ENCODE measurements around the gene ACSL5.

Gene ACSL5, protein sequence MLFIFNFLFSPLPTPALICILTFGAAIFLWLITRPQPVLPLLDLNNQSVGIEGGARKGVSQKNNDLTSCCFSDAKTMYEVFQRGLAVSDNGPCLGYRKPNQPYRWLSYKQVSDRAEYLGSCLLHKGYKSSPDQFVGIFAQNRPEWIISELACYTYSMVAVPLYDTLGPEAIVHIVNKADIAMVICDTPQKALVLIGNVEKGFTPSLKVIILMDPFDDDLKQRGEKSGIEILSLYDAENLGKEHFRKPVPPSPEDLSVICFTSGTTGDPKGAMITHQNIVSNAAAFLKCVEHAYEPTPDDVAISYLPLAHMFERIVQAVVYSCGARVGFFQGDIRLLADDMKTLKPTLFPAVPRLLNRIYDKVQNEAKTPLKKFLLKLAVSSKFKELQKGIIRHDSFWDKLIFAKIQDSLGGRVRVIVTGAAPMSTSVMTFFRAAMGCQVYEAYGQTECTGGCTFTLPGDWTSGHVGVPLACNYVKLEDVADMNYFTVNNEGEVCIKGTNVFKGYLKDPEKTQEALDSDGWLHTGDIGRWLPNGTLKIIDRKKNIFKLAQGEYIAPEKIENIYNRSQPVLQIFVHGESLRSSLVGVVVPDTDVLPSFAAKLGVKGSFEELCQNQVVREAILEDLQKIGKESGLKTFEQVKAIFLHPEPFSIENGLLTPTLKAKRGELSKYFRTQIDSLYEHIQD

DNA sequence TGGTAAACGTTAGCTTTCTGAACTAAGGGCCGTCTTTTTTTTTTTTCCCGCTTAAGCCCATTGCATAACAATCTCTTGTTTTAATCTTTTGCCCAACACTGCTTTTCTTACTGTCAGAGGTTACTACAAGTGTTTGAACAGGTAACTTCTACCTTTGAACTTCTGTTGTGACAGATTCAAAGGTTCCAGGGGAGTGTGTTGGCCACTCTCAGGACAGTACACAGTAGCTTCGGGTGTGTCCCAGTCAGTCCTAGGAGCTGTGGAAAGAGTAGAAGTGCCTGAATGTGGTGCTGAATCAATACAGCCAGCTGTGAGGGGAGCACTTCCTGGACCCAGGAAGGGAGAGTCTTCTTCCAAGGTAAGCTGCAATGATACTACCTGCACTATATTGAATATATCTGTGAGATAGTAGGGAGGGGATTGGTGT is at the start of gene ACSL5:
TSS of gene ACSL5 (plus strand) at position 205 of the 427 bp plus-strand sequence. CDS start 20,831 bp downstream, outside the sequence.
- DNase-seq = peak; percentile 50

DNA sequence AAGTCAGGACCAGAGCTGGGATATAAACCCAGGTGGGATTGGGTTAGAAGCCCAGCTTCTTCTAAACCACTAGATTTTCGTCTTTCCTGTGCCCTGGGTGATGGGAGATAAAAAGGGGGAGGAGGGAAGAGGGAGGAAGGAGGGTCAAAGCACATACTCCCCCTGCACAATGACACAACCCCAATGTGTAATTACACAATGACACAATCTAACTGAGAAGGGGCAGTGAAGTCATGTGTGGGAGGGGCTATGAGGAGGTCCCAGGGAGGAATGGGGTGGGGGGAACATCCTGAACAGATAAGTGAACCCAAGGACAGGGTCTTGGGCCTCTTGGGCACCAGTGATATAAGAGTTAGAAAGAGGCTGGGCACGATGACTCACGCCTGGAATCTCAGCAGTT is 46.2 kb upstream of the ACSL5 start:
- no peak for DNase-seq

DNA sequence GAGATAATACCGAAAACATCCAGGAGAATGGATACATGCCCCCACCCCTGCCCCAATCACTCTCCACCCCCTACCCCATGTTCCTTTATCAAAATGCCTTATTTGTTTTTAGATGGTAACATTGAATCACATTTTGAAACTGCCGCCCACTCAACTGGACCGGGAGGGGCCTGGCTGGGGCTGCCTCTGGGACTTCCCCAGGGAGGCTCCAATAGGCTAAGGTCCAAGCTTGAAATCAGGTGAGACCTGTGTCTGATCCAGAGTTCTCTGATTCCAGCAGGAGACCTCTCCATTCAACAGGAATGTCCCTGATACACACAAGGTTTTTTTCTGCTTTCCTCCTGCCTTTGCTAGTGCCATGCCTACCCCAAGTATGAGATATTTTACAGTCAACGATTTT is 43.8 kb upstream of the ACSL5 start:
- no peak for DNase-seq

DNA sequence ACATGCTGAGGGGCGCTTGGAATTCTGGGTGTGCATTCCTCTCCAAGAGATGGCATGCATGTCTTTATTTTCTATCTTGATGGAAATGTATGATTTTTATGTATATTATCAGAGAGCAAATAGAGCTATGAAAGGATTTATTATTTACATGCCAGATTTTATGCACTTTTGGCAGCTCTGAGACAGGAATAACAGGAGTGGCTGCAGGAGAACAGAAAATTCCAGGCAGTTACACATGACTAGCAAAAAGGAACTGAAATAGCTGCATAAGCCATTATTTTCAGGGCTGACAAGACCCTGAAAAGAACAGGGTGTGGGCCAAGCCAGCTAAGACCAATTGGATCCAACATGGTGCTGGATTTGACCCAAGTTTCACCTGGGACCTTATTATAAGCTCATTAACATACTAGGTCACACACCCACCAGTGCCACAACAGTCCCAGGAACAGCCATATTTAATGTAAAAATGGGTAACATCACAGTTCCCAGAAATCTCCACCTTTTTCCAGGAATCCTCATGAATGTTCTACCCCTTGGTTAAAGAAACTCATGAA is 43.2 kb upstream of the ACSL5 start:
- no peak for DNase-seq

DNA sequence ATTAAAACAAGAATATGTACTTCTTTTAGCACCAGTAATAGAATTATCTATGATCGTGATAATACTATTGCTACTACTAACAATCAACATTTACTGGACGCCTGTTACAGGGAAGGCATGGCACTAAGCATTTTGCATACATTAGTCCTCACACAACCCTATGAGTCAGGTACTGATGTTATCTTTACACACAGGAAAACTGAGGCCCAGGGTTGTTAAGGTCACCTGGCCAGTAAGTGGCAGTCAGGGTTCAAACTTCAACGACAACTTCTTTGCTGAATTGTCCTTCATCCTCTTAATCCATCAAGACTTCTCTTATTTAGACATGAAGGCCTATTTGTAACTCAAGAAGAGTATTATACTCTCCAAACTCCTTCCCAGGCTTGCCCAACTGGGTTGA is 41.9 kb upstream of the ACSL5 start:
- no peak for DNase-seq

DNA sequence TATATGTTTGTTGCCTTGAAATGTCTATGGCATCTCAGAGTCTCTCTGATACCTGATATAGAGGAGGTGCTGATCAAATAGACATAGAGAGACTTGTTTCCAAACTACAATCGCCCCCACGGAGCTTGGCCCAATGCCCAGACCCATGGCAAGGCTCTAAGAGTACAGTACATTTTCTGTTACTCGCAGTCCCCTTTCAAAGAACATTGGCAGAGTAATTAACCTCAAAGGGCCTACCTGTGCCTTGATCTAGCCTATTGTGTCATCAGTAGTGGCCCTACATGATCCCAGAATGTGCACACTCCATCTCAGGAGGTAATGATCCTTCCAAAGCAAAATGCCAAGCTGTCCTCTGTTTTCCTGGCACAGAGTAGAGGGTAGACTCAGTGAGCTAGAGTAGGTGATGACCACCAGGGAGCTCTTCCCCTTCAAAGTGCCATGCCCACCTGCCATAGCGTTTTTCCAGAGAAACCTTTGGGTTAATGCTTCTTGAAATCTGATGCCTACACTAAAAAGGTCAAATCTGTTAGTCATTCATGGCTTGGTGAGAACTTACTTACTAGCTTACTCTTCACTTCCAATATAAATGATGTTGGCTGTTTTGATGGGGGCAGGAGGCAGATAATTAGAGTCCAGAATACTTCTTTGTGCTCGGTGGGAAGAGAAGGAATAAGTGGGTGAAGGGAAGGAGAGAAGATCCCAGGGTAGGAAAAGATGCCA is 41.2 kb upstream of the ACSL5 start:
- DNase-seq = no peak

DNA sequence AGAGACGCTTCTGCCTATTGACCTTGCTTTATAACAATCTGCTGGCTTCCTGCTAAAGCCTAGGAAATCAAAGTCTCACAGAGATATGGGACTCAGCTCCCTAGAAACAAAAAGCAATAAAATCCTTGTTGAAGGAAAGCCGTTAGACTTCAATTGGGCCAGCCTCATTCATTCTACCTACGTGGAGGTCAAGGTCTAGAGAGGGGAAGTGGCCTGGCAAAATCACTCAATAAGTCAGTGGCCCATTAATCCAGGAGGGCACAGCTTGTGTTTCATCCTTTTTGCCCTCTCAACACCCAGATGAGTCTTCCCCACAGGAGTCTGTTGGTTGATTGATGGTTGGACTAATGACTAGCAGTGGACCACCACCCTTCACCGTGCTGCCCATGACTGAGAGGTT is 40.5 kb upstream of the ACSL5 start:
- DNase-seq = no peak

DNA sequence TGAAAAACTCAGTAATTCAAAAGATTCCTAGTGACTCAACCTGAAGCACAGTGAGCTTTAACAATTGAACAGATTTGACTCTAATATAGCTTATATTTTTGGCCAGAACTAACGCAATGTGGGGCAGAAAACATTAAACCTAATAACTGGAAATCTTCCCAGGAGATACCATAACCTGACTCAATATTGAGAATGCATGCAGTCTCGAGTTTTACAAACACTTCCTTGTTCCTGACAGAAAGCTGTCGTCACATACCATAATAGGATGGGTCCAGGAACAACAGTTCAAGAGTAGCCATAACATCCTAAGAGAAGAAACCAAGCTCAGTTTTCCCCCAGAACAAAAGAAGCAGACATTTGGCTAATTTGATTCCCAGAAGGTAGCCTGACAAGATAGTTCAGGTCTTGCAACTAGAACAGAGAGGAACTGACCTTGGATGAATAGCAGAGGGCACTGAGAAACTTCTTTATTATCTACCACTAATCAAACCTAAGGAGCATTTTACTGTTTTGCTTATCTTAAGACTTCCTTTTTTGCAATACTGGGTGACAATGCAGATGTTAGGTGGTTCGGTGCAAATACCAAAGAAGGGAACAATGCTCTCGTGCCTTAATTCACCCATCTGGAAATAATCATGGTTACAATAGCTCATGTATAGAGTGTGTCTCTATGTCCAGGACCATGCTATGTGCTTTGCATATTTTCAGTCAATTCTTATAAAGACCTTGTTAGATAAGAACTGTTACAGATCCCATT is 38.6 kb upstream of the ACSL5 start:
- no peak for DNase-seq

DNA sequence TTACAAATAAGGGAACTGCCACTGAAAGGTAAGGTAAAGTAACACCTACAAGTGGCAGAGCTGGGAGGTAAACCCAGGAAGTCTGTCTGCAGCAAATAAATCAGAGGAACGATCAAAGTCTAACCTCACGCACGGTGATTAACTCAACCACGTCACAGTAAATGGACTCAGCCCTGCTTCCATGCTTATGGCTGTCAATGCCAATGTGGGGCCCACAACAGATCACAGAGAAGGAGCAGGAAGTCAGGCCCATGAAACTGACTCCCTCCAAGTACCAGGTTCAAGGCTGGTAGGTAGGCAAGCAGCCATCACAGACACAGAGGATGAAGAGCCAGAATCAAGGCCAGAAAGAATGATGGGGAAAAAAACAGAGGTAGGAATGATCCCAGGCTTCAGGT is 38.0 kb upstream of the ACSL5 start:
- DNase-seq = no peak

DNA sequence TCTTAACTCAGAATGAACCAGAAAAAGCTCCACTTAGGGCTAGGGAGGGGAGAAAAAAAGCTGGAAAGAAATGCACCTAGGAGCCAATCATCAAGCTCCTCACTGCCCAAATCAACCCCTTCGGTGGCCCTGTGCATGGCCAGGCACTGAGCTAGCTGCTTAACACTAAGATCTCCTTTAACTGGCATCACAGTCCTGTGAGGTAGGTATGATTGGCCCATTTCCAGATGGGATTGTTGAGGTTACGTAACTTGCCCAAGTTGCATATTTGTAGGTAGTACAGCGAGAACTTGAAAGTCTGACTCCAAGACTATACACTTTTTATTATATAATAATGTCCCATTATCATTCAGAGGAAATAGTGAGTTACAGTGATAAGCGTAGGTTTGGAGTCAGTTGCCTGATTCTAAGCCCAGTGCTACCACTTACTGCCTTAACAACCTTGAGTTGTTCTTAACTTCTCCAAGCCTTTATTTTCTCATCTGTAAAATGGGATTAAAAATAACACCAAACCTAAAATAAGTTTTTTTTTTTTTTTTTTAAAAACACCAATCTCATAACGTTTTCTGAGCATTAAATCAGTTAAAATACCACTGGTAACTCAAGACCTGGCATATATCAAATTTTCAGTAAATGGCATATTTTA is 37.2 kb upstream of the ACSL5 start:
- no peak for DNase-seq

DNA sequence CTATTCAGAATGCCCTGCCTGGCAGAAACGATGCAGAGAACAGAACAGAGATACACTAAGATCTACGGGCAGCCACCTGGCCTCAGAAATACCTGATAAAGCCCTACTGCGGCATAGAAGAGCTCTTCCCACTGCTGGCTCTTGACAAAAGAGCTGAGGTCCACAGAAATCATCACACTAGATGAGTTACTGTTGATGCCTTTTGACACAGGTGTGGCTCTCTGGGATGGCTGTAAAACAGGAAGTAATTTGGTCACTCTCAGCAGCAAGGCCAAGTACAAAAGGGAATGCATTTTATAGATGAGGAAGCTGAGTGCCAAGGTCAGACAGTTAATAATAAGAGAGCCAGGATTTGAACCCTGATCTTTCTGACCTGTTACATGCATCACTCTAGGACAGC is 35.0 kb upstream of the ACSL5 start:
- no peak for DNase-seq

DNA sequence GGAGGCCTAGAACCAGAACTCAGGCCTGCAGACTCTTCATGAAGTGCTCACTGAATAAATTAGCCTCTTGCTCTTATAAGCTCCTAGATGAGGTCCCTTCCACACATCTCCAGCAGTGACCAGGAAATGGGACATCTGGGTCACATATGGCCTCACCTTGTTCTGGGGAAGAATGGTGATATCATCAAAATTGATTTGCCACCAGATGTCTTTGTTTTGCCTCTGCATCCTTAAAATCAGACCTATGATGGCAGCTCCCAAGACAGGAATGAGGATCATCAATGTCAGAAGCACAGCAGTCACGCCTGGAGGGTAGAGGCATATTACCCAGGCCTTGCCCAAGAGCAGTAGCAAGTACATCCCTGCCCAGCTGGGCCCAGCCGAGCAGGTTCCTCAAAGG is 33.3 kb upstream of the ACSL5 start:
- DNase-seq = no peak

DNA sequence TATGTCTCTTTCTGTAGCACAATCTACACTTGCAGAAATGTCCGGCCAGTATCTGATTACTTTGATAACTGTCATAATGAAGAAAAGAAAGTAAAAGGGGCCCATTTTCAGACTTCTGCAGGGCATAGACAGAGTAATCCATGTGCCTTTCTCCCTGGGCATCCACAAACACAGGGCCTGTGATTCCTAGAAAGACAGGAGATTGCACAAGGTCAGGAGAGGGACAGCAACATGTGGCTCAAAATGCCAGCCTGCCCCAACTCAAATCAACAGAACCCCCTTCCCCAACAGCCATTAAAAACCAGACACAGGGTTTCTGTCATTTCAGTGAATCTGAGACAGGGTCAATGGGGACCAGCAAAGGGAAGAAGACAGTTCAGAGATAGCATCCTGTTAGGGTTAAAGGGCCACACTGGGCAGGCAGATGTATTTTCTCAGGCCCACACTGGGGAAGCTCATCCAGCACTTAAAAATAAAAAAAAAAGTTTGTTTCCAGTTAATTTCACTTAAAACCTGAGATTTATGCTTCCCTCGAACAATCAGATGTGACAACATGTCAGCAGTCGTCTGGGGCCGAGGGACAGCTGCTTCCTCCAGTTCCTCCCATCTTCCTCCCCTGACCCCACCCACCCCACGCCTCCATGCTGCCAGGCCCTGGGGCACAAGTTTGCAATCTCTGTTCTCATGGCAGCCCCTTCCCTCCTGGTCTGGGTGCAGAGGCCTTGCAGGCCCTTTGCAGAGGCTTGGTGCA is 30.7 kb upstream of the ACSL5 start:
- DNase-seq = no peak

DNA sequence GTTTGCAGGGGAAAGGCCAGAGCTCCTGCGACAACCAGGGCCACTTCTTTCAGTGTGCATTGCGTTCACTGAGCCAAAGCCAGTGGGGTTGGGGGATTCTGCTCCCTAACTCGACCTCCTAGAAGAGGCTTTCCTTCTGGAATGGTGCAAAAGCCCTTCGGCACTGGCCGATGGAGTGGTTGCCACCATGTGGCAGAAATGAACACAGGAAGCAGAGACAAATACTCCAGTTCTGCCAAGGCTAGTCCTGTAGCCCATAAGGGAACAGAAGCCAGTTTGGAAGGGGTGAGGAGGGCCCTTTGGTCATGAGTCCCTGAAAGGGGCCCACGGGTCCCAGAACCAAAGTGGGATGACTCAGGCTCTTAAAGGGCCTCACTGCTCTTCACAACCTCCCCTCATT is 29.7 kb upstream of the ACSL5 start:
- no peak for DNase-seq

DNA sequence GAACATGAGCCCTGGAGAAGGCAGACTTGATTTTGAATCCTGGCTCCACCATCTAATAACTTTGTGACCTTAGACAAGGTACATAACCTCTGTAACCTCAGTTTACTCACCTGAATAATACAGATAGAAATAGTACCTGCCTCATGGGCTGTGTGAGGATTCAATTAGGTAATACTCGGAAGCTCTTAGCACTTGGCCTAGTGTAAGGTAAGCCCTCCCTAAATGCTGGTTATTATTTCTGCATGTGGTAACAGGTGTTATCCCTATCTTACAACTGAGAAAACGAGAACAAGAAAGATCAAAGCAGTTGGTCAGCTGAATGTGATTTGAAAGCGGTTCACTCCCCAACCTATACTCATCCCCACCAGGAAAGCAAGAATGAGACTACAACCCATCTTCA is 28.7 kb upstream of the ACSL5 start:
- no peak for DNase-seq

DNA sequence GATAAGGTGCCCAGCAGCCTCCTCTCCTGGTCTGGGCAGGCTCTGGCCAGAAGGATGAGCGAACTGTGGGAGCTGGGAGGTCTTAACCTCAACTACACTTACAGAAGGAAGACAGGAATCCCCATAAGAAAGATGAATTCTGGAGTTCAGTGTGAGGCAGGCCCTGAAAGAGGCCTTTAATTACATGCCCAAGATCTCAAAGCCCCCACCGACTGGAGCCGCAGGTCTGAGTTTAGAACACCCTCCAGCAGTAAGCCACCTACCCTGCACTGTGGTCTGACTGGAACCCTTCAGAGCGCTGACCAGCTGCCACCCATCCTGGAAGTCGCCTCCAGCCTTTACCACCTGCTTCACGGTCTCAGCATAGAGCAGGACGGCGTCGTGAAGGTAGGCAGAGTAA is 28.2 kb upstream of the ACSL5 start:
- no peak for DNase-seq

DNA sequence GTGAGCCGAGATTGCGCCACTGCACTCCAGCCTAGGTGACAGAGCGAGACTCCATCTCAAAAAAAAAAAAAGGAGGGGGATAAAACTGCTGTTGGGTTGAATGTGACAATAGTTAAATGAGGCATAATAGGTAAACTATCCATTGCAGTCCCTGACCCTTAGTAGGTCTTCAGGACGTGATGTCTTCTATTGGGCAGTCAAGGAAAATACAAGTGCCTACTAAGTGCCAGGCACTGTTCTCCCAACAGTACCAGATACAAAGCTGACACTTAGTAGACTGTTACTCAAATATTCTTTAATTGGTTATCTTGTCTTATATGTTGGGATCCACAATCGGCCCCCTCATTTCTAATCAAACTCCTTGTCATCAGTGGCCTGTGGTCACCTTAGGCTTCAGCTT is 27.1 kb upstream of the ACSL5 start:
- DNase-seq = no peak

DNA sequence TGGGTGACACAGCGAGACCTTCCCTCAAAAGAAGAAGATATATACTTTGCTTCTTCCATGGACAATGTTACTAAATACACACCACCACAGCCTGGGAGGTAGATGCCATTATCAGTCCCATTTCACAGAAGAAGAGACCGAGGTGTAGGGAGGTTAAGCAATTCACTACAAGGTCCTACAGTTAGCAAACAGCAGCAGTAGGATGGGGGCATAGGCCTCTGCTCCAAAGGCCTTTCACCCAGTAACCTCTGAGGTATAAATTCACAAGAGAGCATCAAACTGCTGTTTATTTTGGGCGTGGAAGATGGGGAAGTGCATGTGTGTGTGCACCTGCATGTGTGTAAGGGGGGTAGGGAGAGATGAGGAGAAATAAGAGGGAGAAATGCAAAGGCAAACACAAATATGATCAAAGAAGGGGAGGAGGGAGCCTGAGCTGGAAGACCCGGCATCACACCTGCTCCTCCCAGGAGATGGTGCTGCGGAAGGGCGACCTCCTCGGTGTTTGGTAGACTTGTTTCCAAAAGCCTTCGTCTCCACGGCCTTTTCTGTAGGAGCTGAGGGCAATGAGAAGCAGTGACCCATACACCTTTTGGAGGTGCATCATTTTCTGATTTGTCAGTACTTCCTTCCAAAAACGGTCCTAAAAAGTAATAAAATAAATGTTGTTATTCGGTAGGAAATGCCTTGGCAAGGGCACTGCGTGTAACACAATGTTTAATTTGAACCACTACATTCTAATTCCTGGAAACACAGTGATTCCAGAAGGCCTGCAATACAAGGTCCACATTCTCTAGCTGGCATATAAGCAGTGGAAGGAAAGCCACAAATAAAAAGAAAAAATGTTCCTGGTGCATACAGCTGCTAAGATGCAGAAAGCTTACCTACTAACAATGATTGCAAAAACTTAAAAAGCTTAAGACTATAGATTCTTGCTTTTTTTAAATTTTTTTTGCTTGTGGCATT is 25.9 kb upstream of the ACSL5 start:
- no peak for DNase-seq

DNA sequence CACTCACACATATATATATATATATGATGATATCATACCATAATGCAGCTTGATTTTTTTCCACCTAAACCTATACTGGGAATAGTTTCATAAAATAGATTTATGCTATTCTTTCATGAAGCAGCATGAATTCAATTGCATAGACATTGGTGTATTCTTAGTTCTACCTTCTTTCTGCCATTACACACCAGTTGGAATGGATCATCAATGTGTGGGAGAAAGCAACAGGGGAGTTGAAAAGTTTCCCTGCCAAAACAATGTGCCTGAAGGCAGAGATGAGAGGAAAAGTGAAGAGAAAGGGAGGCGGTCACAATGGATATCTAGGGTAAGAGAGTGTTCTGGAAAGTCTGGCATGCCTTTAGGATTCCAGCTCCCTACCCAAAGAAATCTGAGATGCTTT is 25.2 kb upstream of the ACSL5 start:
- no peak for DNase-seq

DNA sequence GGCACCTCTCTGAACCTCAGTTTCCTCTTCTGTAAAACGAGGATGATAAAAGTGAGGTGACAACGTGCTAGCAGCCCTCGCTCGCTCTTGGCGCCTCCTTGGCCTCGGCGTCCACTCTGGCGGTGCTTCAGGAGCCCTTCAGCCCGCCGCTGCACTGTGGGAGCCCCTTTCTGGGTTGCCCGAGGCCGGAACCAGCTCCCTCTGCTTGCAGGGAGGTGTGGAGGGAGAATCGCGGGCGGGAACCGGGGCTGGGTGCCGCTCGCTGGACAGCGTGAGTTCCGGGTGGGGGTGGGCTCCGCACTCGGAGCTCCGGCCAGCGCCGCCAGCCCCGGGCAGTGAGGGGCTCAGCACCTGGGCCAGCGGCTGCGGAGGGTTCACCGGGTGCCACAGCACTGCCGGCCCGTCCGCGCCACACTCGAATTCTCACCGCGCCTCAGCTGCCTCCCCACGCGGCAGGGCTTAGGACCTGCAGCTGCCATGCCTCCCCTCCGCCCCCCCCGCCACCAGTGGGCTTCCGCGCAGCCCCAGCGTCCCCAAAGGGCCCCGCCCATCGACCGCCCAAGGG is 24.3 kb upstream of the ACSL5 start:
- DNase-seq = no peak

All from activated CD8-positive, alpha-beta memory T cell treated with anti-CD3 and anti-CD28 coated beads for 24 hours (primary cell).